Hepatocyte (in vitro differentiated cells): ENCODE measurements around the gene PLBD2. TPM values are rescaled to one million over a fixed set of nuclear protein-coding genes. Genes with fewer than 3 reads are reported as not detected.

Experiments
- DNase-seq: peaks from one replicate; pipeline ENCODE4 v3.0.0-alpha.2; 2016; ENCODE audit warnings: low spot score
- H2AFZ ChIP-seq: fragments of 200-600 bp; sonication (generic); 2 replicates; pipeline ENCODE4 v1.6.0; 2016; ENCODE audit warnings: antibody characterized with exemption, mild to moderate bottlenecking
- H3K27ac ChIP-seq: fragments of 200-600 bp; sonication (generic); 2 replicates; pipeline ENCODE4 v1.5.1; 2016; ENCODE audit warnings: mild to moderate bottlenecking
- H3K27me3 ChIP-seq: fragments of 200-600 bp; sonication (generic); 2 replicates; pipeline ENCODE4 v1.6.1; 2016
- H3K36me3 ChIP-seq: fragments of 200-600 bp; sonication (generic); replicated peaks from 2 replicates; pipeline ENCODE4 v1.5.1; 2016; ENCODE audit warnings: low read depth; ENCODE audit not compliant: insufficient read depth
- H3K4me1 ChIP-seq: fragments of 200-600 bp; sonication (generic); 2 replicates; pipeline ENCODE4 v1.5.1; 2016; ENCODE audit warnings: mild to moderate bottlenecking, moderate library complexity; ENCODE audit not compliant: insufficient read depth
- H3K4me2 ChIP-seq: fragments of 200-600 bp; sonication (generic); 2 replicates; pipeline ENCODE4 v1.6.0; 2016
- H3K4me3 ChIP-seq: fragments of 200-600 bp; sonication (generic); 2 replicates; pipeline ENCODE4 v1.5.1; 2016; ENCODE audit warnings: mild to moderate bottlenecking
- H3K79me2 ChIP-seq: fragments of 200-600 bp; sonication (generic); 2 replicates; pipeline ENCODE4 v1.6.0; 2017; ENCODE audit warnings: mild to moderate bottlenecking
- H3K9me2 ChIP-seq: fragments of 200-600 bp; sonication (generic); replicated peaks from 2 replicates; pipeline ENCODE4 v1.6.0; 2017; ENCODE audit warnings: mild to moderate bottlenecking; ENCODE audit not compliant: insufficient read depth
- H3K9me3 ChIP-seq: fragments of 200-600 bp; sonication (generic); 2 replicates; pipeline ENCODE4 v1.5.1; 2016; ENCODE audit warnings: low read depth, mild to moderate bottlenecking
- H4K20me1 ChIP-seq: fragments of 200-600 bp; sonication (generic); 2 replicates; pipeline ENCODE4 v1.6.0; 2016; ENCODE audit warnings: mild to moderate bottlenecking; ENCODE audit not compliant: insufficient read depth, poor library complexity, severe bottlenecking
- EZH2 ChIP-seq: fragments of 200-600 bp; sonication (generic); IDR thresholded peaks from 2 replicates; pipeline ENCODE4 v1.6.1; 2016; ENCODE audit warnings: antibody characterized with exemption, mild to moderate bottlenecking, borderline replicate concordance
- EZH2phosphoT487 ChIP-seq: fragments of 200-600 bp; sonication (generic); IDR thresholded peaks from one replicate; pipeline ENCODE4 v1.6.1; 2018; ENCODE audit warnings: antibody characterized with exemption, mild to moderate bottlenecking, low read depth, moderate library complexity; ENCODE audit not compliant: unreplicated experiment, severe bottlenecking
- WGBS: methylation state at CpG from one replicate; pipeline ENCODE4 v1.1.6; 2016; ENCODE audit warnings: low lambda C conversion rate; ENCODE audit errors: missing lambda C conversion rate; 5-methylcytosine and 5-hydroxymethylcytosine counted together
- polyA plus RNA-seq: library from polyadenylated mRNA; unstranded; fragments of >200 nt; fragmentation: Nextera tagmentation; extraction: Ambion mirVana; gene quantifications from 2 replicates; pipeline ENCODE4 v1.2.1, GENCODE V29; 2016
- total RNA-seq: library from RNA; depleted of rRNA; stranded (reverse); fragments of >200 nt; gene quantifications from 2 replicates; pipeline ENCODE4 v1.2.3, GENCODE V29; 2014
- TF ChIP-seq, protein P1 (sequence below): fragments of 200-600 bp; sonication (generic); IDR thresholded peaks from 2 replicates; pipeline ENCODE4 v1.5.1; 2016; ENCODE audit warnings: antibody characterized with exemption, mild to moderate bottlenecking; ENCODE audit not compliant: poor library complexity

PLBD2 gene
- total and polyA plus RNA-seq, 2 experiments from 2014 or later: 32.5 to 47.6 TPM

DNA sequence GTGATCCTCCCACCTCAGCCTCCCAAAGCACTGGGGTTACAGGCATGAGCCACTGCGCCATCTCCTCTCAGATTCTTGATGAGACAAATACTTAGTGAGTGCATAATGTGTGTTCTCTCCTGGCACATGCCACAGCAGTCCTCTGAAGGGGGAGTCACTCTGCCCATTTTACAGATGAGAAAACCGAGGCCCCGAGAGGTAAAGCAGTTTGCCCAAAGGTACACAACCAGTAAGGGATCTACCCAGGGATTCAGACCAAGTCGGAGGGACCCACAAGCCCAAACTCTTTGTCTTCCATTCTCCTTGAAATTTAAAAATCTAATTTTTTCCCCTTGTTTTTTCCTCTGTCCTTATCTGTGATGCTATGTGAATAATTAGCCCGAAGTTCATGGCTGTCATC lies 6.3 kb downstream of the PLBD2 start:
- Histone ChIP-seq H3K4me1 (no peaks in the 10 kb centered on the region), H2AFZ (no peak overlapping the region), H3K36me3 (no peaks in the 10 kb centered on the region), H4K20me1 (peaks cover 9% of the 10 kb centered on the region), H3K79me2 (peaks cover 2% of the 10 kb centered on the region), H3K4me2 (no peak overlapping the region), H3K27ac (no peak overlapping the region), H3K9me2 (no peaks in the 10 kb centered on the region), H3K4me3 (no peak overlapping the region), H3K27me3 (no peaks in the 10 kb centered on the region), H3K9me3 (no peaks in the 10 kb centered on the region)
- TF ChIP-seq EZH2 (no peak), EZH2phosphoT487 (no peak)
- TF ChIP-seq, protein P1, sequence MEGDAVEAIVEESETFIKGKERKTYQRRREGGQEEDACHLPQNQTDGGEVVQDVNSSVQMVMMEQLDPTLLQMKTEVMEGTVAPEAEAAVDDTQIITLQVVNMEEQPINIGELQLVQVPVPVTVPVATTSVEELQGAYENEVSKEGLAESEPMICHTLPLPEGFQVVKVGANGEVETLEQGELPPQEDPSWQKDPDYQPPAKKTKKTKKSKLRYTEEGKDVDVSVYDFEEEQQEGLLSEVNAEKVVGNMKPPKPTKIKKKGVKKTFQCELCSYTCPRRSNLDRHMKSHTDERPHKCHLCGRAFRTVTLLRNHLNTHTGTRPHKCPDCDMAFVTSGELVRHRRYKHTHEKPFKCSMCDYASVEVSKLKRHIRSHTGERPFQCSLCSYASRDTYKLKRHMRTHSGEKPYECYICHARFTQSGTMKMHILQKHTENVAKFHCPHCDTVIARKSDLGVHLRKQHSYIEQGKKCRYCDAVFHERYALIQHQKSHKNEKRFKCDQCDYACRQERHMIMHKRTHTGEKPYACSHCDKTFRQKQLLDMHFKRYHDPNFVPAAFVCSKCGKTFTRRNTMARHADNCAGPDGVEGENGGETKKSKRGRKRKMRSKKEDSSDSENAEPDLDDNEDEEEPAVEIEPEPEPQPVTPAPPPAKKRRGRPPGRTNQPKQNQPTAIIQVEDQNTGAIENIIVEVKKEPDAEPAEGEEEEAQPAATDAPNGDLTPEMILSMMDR: no peak
- no peak for DNase-seq
- WGBS: 89% methylated on average over 5 of the region's 5 CpGs

DNA sequence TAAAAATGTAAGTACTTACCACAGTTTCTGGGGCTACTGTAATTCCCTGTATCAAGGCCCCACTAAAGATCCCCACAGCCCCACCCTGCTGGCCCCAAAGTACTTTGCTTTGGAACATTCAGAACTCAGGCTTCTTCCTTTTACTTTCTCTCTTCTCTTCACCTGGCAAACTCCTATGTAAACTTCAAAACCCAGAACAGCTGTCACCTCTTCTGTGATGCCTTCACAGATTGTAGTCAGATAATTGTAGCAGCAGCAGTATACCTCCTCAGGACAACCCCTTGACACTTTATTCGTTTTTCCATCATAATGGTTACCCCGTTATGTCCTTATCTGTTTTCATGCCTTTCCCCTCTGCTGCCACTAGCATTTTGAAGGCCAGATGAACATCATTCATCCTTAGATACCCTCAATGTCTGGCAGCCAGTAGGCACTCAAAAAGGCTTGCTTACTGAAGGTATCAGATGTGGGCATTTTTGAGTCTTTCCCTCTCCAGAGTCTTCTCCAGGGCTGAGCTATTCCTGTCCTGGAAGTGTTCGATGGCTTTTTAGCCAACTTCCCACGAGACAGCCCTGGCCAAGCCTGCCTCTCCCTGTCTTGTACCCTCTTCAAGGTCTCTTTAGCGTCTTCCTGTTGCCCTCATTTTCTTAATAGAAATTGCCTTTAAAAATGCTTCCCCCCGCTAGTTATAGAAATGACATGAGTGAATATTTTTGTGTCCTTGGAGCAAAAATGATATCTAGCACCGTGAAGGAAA lies 7.4 kb downstream of the PLBD2 start:
- DNase-seq: no peak

DNA sequence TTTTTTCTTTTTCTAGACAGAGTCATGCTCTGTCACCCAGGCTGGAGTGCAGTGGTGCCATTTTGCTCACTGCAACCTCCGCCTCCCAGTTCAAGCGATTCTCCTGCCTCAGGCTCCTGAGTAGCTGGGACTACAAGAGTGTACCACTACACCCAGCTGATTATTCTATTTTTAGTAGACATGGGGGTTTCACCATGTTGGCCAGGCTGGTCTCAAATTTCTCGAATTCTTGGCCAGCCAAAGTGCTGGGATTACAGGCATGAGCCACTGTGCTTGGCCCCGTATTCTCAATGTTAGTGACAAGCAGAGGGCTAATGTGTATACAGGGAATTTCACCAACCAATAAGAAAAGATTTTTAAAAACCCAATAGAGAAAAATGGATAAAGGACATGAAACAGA lies 8.4 kb downstream of the PLBD2 start:
- H3K36me3 ChIP-seq: no peaks in the 10 kb centered on the region
- no peak for DNase-seq
- WGBS: 86% methylated on average over 4 of the region's 4 CpGs
- H3K9me2 ChIP-seq: no peaks in the 10 kb centered on the region
- no peak overlapping the region for H2AFZ ChIP-seq
- no peaks in the 10 kb centered on the region for H3K27me3 ChIP-seq
- H3K27ac ChIP-seq: no peak overlapping the region
- no peaks in the 10 kb centered on the region for H3K4me1 ChIP-seq
- H3K79me2 ChIP-seq: no peaks in the 10 kb centered on the region
- no peak for TF ChIP-seq EZH2phosphoT487
- TF ChIP-seq, protein P1: no peak
- no peak for TF ChIP-seq EZH2
- peaks cover 3% of the 10 kb centered on the region for H4K20me1 ChIP-seq
- no peak overlapping the region for H3K4me2 ChIP-seq
- no peak overlapping the region for H3K4me3 ChIP-seq
- H3K9me3 ChIP-seq: no peaks in the 10 kb centered on the region

More for the DNA sequence above, 7.4 kb downstream of the PLBD2 start:
- H3K79me2 ChIP-seq: no peaks in the 10 kb centered on the region
- 92% methylated on average over 7 of the region's 7 CpGs for WGBS
- no peak overlapping the region for H3K27ac ChIP-seq
- H3K36me3 ChIP-seq: no peaks in the 10 kb centered on the region
- H3K9me3 ChIP-seq: no peaks in the 10 kb centered on the region
- no peak overlapping the region for H2AFZ ChIP-seq
- H3K9me2 ChIP-seq: no peaks in the 10 kb centered on the region
- TF ChIP-seq EZH2phosphoT487 (no peak), EZH2 (no peak)
- H3K4me2 ChIP-seq: no peak overlapping the region
- H3K4me1 ChIP-seq: no peaks in the 10 kb centered on the region
- H4K20me1 ChIP-seq: peaks cover 3% of the 10 kb centered on the region
- H3K4me3 ChIP-seq: no peak overlapping the region
- H3K27me3 ChIP-seq: no peaks in the 10 kb centered on the region

DNA sequence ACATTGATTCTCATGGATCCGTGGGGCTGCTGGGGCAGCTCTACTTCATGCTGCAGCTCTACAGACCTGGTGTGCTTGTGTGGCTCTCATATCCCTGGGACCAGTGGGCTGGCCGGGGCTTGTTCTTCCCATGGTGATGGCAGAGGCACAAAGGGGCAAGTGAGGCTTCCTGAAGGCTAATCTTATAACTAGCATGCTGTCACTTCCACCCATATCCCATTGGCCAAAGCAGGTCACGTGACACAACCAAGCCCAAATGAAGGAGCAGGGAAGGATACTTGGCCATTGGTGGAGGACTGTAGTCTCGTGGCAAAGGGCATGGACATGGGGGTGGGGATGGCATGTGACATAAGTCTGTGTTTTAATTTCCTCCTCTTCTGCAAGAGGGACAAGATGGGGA lies 9.9 kb downstream of the PLBD2 start:
- DNase-seq: no peak

More for the DNA sequence above, 9.9 kb downstream of the PLBD2 start:
- Histone ChIP-seq H3K9me3 (no peaks in the 10 kb centered on the region), H3K27ac (no peak overlapping the region), H3K4me3 (no peak overlapping the region), H3K27me3 (no peaks in the 10 kb centered on the region), H2AFZ (no peak overlapping the region), H4K20me1 (peaks cover 3% of the 10 kb centered on the region), H3K36me3 (no peaks in the 10 kb centered on the region), H3K9me2 (no peaks in the 10 kb centered on the region), H3K4me1 (no peaks in the 10 kb centered on the region), H3K4me2 (no peak overlapping the region), H3K79me2 (no peaks in the 10 kb centered on the region)
- WGBS: 92% methylated on average over 4 of the region's 4 CpGs
- TF ChIP-seq EZH2 (no peak), EZH2phosphoT487 (no peak)
- TF ChIP-seq, protein P1: no peak
